A204.1 (cell line): ENCODE data around the gene GLB1L2.
"Not testable (repeated sequence)": the region's sequence is repeated elsewhere in the genome, so short reads cannot be mapped to it uniquely, and the experiment has no call there.

Experiments
- FAIRE-seq: peaks from 2 replicates; lab custom pipeline; 2012; peaks lifted over from hg19 to GRCh38; lab: Jason Lieb, UNC

Gene GLB1L2

DNA sequence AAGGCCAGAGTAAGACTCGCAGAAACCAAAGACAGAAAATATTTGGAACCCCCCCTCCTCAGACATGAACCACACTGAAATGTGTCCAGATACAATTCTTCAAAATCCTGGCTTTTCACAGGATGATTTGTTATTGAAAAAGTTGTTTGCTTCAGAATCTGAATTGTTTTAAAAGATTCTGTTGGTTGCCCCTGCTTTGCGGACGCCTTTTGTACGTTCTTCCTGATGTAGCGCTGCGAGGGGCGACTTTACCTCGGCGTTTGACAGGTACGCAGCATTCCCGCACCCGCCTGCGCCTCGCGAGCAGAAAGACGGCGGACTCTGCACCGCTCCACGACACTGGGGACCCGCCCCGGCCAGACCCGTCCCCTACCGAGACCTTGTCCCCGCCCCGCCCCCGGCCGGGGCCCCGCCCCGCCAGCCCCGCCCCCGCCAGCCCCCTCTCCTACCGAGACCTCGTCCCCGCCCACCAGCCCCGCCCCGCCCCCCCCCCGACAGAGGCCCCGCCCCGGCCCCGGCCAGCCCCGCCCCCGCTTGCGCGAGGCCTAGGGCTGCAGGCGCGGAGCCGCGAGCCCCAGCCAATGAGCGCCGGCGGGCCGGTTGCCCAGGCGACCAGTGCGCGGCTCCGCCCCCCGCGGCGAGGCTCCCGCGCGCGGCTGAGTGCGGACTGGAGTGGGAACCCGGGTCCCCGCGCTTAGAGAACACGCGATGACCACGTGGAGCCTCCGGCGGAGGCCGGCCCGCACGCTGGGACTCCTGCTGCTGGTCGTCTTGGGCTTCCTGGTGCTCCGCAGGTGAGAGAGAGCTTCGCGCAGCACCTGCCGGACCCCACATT is at the start of gene GLB1L2:
GLB1L2 (plus strand) TSS at position 635 of the 835 bp plus-strand sequence; CDS start at position 709, 74 bp downstream.
- FAIRE-seq: no peak

GRCh38 chr11:134282121-134283045 is 49.4 kb upstream of the GLB1L2 start:
- no peak for FAIRE-seq

DNA sequence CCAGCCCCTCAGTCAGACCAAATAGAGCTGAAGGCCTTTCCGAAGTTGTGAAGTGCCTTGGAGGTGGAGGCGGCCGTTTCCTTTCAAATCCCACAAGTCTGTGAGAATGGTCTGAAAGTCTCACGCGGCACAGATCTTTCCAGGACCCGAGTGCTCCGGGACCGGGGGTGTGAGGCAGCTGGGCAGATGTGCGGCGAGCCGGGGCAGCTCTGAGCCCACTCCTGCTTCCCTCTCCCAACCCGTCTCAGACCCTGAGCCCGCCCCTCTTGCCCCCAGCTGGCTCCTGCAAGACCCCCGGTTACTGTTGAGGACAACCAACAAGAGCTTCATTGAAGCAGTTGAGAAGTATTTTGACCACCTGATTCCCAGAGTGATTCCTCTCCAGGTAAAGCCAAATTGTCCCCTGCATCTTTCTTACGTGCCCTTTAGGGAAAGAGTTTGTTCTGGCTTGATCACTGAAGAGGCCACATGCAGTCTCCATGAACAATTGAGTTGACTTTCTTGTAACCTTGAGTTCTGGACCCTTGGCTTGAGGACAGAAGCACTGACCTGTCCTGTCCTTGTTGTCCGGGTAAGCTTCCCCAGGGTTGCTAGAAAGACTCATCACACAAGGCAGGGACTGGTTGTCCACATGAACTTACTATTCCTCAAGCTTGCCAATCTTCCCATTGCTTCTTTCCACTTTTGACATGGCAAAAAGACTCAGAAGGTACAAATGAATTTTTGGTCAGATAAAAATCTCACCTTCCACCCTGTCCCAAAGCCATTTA is 48.1 kb upstream of the GLB1L2 start:
- FAIRE-seq: no peak

DNA sequence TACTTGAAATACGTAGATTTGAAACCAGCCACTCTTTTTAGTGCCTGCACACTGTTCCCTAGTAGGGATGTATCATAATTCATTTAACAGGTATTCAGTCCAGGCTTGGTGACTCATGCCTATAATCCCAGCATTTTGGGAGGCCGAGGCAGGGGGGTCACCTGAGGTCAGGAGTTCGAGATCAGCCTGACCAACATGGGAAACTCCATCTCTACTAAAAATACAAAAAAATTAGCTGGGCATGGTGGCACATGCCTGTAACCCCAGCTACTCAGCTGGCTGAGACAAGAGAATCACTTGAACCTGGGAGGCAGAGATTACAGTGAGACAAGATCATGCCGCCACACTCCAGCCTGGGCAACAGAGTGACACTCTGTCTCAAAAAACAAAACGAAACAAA is 47.4 kb upstream of the GLB1L2 start:
- FAIRE-seq: not testable (repeated sequence)

DNA sequence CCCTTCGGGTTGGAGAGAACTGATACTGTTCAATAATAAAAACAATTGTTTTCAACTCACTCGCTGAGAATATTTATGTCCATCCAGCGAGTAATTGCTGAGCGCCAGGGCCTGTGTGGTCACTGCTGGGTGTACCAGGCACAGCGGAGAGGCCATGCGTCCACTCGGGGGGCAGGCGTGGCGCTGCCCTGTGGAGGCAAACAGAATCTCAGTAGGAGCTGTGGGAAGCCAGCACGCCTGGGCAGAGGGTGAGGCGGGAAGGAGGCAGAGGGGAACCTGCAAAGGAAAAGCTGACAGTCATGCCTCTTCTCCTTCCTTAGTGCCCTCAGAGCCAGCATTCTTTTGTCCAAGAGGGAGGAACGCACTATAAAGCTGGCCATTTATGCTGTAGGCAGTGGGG is 44.2 kb upstream of the GLB1L2 start:
- no peak for FAIRE-seq

- no peak for FAIRE-seq
Observed at GRCh38 chr11:134288486-134288885, 43.3 kb upstream of the GLB1L2 start.

- FAIRE-seq: no peak
Observed at GRCh38 chr11:134289167-134289566, 42.6 kb upstream of the GLB1L2 start.

GRCh38 chr11:134289789-134290188 is 42.0 kb upstream of the GLB1L2 start:
- no peak for FAIRE-seq

GRCh38 chr11:134290646-134291045 is 41.1 kb upstream of the GLB1L2 start:
- FAIRE-seq: no peak

GRCh38 chr11:134291196-134291595 is 40.6 kb upstream of the GLB1L2 start:
- no peak for FAIRE-seq

GRCh38 chr11:134292661-134293060 is 39.1 kb upstream of the GLB1L2 start:
- no peak for FAIRE-seq

GRCh38 chr11:134293119-134294113 is 38.4 kb upstream of the GLB1L2 start:
- FAIRE-seq: no peak

GRCh38 chr11:134294664-134295063 is 37.1 kb upstream of the GLB1L2 start:
- no peak for FAIRE-seq

- FAIRE-seq: no peak
Observed at GRCh38 chr11:134312223-134312622, 19.6 kb upstream of the GLB1L2 start.

DNA sequence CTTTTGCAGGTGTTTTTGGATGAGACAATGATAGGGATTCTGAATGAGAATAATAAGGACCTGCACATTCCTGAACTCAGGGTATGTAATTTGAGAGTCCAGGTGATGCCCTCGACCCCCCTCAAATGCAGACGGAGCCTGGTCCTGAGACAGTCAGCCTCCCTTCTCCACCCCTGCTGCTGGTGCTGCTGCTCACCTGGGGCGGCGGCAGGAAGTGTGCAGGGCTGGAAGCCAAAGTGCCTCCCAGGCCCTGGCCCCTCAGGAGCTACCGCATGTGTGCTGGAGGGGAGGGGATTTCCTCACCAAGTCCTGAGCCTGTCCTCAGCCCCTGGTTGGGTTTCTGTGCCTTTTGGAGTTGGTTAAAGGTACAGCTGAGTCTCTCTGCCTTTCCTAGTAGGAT is 19.0 kb upstream of the GLB1L2 start:
- FAIRE-seq: no peak

- no peak for FAIRE-seq
Observed at GRCh38 chr11:134313379-134313778, 18.4 kb upstream of the GLB1L2 start.

DNA sequence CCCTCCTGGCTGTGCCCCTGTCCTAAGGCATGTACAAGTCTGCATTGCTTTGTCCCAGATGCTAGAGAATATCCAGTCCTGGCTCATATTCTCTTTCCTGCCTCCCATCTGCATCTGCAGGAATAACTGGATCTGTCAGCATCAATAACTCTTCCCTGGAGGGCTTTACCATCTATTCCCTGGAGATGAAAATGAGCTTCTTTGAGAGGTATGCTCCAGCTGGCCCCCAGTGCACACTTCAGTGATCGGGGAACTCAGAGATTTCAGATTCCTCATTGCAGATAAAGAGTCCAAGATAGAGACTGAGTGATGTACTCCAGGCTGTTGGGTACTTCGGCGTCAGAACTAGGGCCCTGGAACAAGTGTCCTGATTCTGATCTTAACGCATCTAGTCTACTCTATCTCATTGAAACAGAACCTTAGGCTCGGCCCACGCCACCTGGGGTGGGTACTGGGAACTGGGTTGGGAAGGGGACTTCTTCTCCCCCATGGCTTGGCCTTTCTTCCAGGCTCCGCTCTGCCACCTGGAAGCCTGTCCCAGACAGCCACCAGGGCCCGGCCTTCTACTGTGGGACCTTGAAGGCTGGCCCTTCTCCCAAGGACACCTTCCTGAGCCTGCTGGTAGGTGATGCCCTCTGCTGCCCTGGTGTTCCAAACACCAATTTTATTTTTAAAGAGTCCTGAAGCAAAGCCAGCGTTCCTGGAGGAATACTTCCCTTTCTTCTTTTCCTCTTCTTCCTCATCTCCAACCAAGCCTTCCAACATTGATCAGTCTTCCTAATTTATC is 17.8 kb upstream of the GLB1L2 start:
- no peak for FAIRE-seq

GRCh38 chr11:134317103-134317502 is 14.7 kb upstream of the GLB1L2 start:
- no peak for FAIRE-seq

DNA sequence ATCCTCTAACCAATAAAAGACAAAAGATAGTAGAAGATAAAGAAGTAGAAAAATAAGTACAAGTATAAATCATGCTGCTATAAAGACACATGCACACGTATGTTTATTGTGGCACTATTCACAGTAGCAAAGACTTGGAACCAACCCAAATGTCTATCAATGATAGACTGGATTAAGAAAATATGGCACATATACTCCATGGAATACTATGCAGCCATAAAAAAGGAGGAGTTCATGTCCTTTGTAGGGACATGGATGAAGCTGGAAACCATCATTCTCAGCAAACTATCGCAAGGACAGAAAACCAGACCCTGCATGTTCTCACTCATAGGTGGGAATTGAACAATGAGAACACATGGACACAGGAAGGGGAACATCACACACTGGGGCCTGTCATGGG is 10.4 kb upstream of the GLB1L2 start:
- not testable (repeated sequence) for FAIRE-seq

DNA sequence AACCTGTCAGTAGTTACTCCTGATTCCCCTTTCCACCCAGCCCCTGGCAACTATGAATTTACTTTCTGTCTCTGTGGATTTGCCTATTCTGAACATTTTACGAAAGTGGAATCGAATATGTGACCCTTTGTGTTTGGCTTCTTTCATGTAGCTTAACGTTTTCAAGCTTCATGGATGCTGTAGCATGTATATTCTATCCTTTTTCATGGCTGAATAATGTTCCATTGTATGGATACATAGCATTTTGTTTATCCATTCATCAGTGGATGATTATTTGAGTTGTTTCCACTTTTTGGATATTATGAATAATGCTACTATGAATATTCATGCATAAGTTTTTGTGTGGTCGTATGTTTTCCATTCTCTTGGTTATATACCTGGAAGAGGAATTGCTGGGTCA is 9.2 kb upstream of the GLB1L2 start:
- no peak for FAIRE-seq
